Stomach (tissue), 9 donors: Measurements from ENCODE around the gene WASF2. TPM values are rescaled to one million over a fixed set of nuclear protein-coding genes. Genes with fewer than 3 reads are reported as not detected.
A peak's percentile ranks its signal among the peaks of the same experiment; 100 is the strongest.

Experiments
- DNase-seq, 2 donors: peaks; one replicate each; pipeline versions ENCODE4 v3.0.0 to v3.0.0-alpha.2; 2013 to 2019
- H3K27ac ChIP-seq, 5 donors: fragments of 200-600 bp in 4 of 5; sonication (generic) in 4 of 5; one replicate each; pipeline ENCODE4 v1.5.1; 2013 to 2019; ENCODE audit warnings: mild to moderate bottlenecking in 1 of 5, moderate library complexity in 1 of 5
- H3K27me3 ChIP-seq, 3 donors: fragments of 200-600 bp; sonication (generic); one replicate each; pipeline ENCODE4 v1.5.1; 2017 to 2019; ENCODE audit warnings: mixed run types in 1 of 3
- H3K36me3 ChIP-seq, 4 donors: fragments of 200-600 bp; sonication (generic); 1 replicate in 3 of 4; 2 replicates in 1 of 4; pipeline ENCODE4 v1.5.1; 2016 to 2019
- H3K4me1 ChIP-seq, 4 donors: fragments of 200-600 bp; sonication (generic); one replicate each; pipeline ENCODE4 v1.5.1; 2016 to 2019
- H3K4me3 ChIP-seq, 4 donors: fragments of 200-600 bp; sonication (generic) in 3 of 4; one replicate each; pipeline ENCODE4 v1.5.1; 2016 to 2019; ENCODE audit warnings: mild to moderate bottlenecking in 1 of 4
- H3K9me3 ChIP-seq, 4 donors: fragments of 200-600 bp; sonication (generic); one replicate each; pipeline ENCODE4 v1.5.1; 2016 to 2019
- EP300 ChIP-seq: sonication (generic); formaldehyde crosslinking; IDR thresholded peaks from one replicate; pipeline ENCODE4 v1.6.1; 2017; ENCODE audit warnings: antibody characterized with exemption
- POLR2A ChIP-seq, 4 donors: fragments of 450-650 bp; IDR thresholded peaks; one replicate each; pipeline ENCODE4 v1.6.1; 2016; ENCODE audit warnings: antibody characterized with exemption in 4 of 4, control low read depth in 2 of 4, mild to moderate bottlenecking in 1 of 4, moderate library complexity in 1 of 4
- POLR2AphosphoS5 ChIP-seq, 3 donors: sonication (generic); formaldehyde crosslinking; IDR thresholded peaks; one replicate each; pipeline ENCODE4 v1.6.1; 2016; ENCODE audit warnings: antibody characterized with exemption in 3 of 3
- WGBS, 5 donors: extraction: QIAGEN DNeasy Blood & Tissue Kit in 3 of 5; methylation state at CpG; one replicate each; pipeline versions ENCODE4 v1.1.5 to v1.1.7; 2013 to 2018; 5-methylcytosine and 5-hydroxymethylcytosine counted together
- intact Hi-C: fragments of 100-400 bp; cut with DNase I; formaldehyde crosslinking; loops from one replicate; pipeline ENCODE4 v1.15.1; 2023; ENCODE audit warnings: low total_unique reads
- polyA plus RNA-seq, 3 donors: library from polyadenylated mRNA; stranded (reverse); fragments of 200-250 nt; gene quantifications; one replicate each; pipeline ENCODE4 v1.2.3, GENCODE V29; 2013
- total RNA-seq, 5 donors: library from RNA; depleted of rRNA; stranded (reverse); fragments of >200 nt; gene quantifications; one replicate each; pipeline versions ENCODE4 v1.1.0 to v1.2.3, GENCODE V29; 2014 to 2016
- TF ChIP-seq, protein P1 (sequence below), 7 experiments: fragments of 450-650 bp in 4 of 7; fragments of 200-600 bp in 3 of 7; sonication (generic) in 3 of 7; IDR thresholded peaks; one replicate each; pipeline ENCODE4 v1.5.1; 2016 to 2019; ENCODE audit warnings: antibody characterized with exemption in 7 of 7, control low read depth in 2 of 7, mild to moderate bottlenecking in 1 of 7
- donor health status: healthy with polysubstance abuse.
- donor health status: Bipolar disorder and iron deficiency.
- donor health status: healthy.

The WASF2 gene
- total and polyA plus RNA-seq, 8 donors = 24.7 to 82.1 (median 54.7) TPM

DNA sequence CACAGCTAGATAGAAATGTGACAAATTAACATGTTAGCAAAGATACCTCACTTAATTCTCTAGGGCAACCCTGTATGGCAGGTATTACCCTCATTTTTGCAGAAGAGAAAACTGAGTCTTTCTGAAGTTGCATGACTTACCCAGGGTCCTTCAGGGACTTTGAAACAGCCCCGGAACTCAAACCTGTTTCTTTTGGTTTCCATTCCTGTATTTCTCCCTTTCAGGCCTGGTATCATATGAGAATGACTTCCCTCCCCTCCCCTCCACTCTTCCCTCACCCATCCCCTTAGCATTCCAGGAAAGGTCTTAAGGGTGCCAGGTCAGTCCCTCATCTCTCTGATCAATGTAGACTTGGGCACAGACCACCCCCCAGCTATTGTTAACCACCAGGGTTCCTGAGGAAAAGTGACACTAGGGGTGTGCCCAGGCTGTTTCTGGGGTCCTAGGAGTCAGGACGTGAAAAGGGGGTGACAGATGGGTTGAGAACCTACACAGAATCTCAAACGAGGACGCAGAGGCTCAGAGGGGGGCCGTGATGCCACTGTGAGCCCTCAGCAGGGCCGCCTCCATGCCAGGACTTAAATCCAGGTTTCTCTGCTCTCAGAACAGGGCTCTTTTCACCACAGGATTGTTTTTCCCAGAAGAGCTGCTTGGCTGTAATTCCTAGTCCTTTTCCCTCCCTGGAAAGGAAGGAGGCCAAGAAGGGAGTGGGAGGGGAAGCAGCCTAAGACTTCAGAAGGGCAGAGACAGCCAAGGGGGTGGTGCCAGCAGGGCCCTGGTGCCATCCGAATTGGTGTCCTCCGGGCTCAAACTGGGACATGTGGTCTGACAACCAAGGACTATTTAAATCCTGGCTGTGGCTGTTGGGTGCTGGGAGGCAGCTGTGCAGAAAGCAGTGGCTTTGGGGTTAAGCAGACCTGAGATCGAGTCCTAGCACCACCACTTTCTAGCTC is 2.1 kb upstream of the WASF2 start:
- no peak overlapping the region for H3K4me3 ChIP-seq
- intact Hi-C loops = no loop called here

DNA sequence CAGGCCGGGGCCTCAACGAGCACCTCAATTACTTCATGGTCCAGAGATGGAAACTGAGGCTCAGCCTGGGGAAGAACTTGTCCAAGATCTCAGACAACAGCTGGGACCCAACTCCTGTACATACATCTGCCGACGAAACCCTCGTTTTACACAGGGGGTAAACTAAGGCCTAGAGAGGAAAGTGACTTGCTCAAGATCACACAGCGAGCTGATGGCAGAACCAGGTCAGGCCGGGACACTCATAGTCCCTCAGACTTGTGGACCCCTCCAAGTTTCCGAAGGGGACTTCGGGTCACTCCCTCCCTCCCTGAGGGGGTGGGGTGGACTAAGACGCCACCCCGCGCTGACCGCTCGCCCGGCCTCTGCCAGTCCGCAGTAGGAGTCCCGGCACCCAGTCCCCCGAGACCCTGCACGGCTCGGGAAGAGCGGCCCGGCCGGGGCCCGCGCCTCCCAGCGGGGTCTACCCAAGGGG is 430 bp downstream of the WASF2 start:
- Histone ChIP-seq H3K4me1 (peaks cover 30 to 61% (median 45%) of the 10 kb centered on the region in 4 donors), H3K27me3 (no peaks in the 10 kb centered on the region), H3K36me3 (peaks cover 0 to 6% (median 2%) of the 10 kb centered on the region in 4 donors), H3K4me3 (peak overlapping the region; percentile 83 to 87 (median 84)), H3K9me3 (no peaks in the 10 kb centered on the region), H3K27ac (peak overlapping the region; percentile 97 to 99 (median 99))
- WGBS, 5 donors = 0 to 1% (median 0%) methylated on average over 5 to 26 of the region's 26 CpGs; no CpG with 5 or more reads in 1 of the 5 donors
- intact Hi-C loops = no loop called here
- TF ChIP-seq, protein P1, sequence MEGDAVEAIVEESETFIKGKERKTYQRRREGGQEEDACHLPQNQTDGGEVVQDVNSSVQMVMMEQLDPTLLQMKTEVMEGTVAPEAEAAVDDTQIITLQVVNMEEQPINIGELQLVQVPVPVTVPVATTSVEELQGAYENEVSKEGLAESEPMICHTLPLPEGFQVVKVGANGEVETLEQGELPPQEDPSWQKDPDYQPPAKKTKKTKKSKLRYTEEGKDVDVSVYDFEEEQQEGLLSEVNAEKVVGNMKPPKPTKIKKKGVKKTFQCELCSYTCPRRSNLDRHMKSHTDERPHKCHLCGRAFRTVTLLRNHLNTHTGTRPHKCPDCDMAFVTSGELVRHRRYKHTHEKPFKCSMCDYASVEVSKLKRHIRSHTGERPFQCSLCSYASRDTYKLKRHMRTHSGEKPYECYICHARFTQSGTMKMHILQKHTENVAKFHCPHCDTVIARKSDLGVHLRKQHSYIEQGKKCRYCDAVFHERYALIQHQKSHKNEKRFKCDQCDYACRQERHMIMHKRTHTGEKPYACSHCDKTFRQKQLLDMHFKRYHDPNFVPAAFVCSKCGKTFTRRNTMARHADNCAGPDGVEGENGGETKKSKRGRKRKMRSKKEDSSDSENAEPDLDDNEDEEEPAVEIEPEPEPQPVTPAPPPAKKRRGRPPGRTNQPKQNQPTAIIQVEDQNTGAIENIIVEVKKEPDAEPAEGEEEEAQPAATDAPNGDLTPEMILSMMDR (IDR thresholded peaks at IDR 0.05) = no peak
- TF ChIP-seq POLR2AphosphoS5 (IDR thresholded peaks at IDR 0.05) (no peak), EP300 (no peak), POLR2A (IDR thresholded peaks at IDR 0.05) (no peak)
- peak in 1 of 2 donors; percentile 73 for DNase-seq

More for the DNA sequence above, 2.1 kb upstream of the WASF2 start:
- H3K9me3 ChIP-seq = no peaks in the 10 kb centered on the region
- H3K27me3 ChIP-seq = no peaks in the 10 kb centered on the region
- peaks cover 28 to 46% (median 39%) of the 10 kb centered on the region in 4 donors for H3K4me1 ChIP-seq
- 27 to 50% (median 45%) methylated on average over 9 of the region's 9 CpGs for WGBS, 5 donors
- H3K27ac ChIP-seq = peak overlapping the region; percentile 39 to 99 (median 99)
- TF ChIP-seq POLR2A (IDR thresholded peaks at IDR 0.05) (no peak), POLR2AphosphoS5 (IDR thresholded peaks at IDR 0.05) (no peak), EP300 (no peak)
- TF ChIP-seq, protein P1 (IDR thresholded peaks at IDR 0.05) = no peak
- DNase-seq = peak in 1 of 2 donors; percentile 67
- no peaks in the 10 kb centered on the region for H3K36me3 ChIP-seq

DNA sequence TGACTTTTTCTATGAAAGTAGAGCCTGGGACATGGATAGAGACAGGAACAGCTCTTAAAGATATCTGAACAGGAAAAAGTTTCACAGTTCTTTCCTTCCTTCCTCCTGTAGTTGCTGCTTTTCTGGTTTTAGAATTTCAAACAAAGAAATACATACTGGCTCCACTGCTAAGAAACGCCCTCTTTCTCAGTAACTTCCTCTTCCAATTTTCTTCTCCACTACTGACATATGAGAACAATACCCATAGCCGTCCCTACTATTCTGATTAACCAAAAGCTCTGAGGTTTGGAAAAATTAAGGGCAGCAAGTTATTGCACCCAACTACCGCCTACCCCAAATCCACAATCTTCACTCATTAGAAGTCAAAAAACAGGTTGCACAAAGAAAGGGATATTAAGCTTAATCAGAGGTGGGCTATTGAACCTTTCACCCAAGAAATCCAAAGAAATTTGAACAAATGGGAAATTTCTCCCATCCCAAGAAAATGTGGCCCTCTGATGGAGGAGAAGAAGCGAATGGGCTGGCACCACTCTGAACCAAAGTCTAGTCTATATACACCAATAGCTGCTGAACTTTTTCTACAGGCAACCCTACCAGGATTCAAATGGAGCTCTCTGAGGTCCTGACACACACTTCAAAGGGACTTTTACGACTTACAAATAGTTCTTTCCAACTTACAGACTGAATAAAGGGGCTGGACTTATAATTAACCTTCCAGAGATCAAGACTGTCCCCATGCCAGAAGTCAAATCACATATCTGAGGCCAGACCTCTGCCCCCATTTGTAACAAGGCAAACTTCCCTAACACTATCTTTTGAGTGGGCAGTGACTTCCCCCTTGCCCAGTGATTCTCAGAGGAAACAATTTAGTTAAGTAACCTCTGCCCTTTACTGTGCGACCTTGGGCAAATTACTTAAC is 1.7 kb downstream of the WASF2 start:
- Histone ChIP-seq H3K4me1 (peaks cover 38 to 74% (median 56%) of the 10 kb centered on the region in 4 donors), H3K4me3 (peak overlapping the region; percentile 83 to 87 (median 84)), H3K9me3 (no peaks in the 10 kb centered on the region), H3K36me3 (peaks cover 0 to 14% (median 7%) of the 10 kb centered on the region in 4 donors), H3K27ac (peak overlapping the region; percentile 56 to 99 (median 99)), H3K27me3 (no peaks in the 10 kb centered on the region)
- TF ChIP-seq POLR2AphosphoS5 (IDR thresholded peaks at IDR 0.05) (peak in 1 of 3 donors; percentile 26), POLR2A (IDR thresholded peaks at IDR 0.05) (no peak), EP300 (no peak)
- TF ChIP-seq, protein P1 (IDR thresholded peaks at IDR 0.05) = no peak
- DNase-seq = peak in 1 of 2 donors; percentile 75
- 3 to 7% (median 5%) methylated on average over 6 of the region's 6 CpGs for WGBS, 5 donors
- intact Hi-C loops = no loop called here

DNA sequence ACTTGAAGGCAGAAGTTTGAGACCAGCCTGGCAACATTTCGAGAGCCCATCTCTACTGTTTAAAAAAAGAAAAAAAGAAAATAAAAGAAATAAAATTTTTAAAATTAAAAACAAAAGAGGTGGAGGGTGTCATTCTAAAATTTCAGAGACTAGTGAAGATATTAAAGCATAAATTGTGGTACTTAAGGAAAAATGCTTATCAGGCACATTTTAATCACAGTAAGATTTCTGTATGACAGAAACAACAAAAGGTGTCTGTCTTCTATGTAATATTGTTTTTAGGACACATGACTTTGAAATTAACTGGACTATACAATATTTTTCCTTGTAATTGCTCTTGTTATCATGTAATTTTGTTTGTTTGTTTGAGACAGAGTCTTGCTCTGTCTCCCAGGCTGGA is 4.6 kb downstream of the WASF2 start:
- peaks cover 0 to 20% (median 10%) of the 10 kb centered on the region in 4 donors for H3K36me3 ChIP-seq
- H3K4me3 ChIP-seq = no peak overlapping the region
- H3K27ac ChIP-seq = no peak overlapping the region
- TF ChIP-seq POLR2AphosphoS5 (IDR thresholded peaks at IDR 0.05) (no peak), EP300 (no peak), POLR2A (IDR thresholded peaks at IDR 0.05) (no peak)
- TF ChIP-seq, protein P1 (IDR thresholded peaks at IDR 0.05) = no peak
- intact Hi-C loops = no loop called here
- H3K9me3 ChIP-seq = no peaks in the 10 kb centered on the region
- DNase-seq = no peak
- H3K4me1 ChIP-seq = peaks cover 36 to 77% (median 63%) of the 10 kb centered on the region in 4 donors
- WGBS, 5 donors = 95 to 100% (median 96%) methylated on average over 1 of the region's 1 CpG
- no peaks in the 10 kb centered on the region for H3K27me3 ChIP-seq
